ENCODE results near the gene PRKN.

The PRKN gene

GRCh38 chr6:162727322-162728182, at the start of gene PRKN, which contains the start of gene PACRG:
TSS of gene PRKN (minus strand) at chr6:162727766.
TSS of gene PACRG (plus strand) at chr6:162727974.
- peak; percentile 97 for DNase-seq

DNA sequence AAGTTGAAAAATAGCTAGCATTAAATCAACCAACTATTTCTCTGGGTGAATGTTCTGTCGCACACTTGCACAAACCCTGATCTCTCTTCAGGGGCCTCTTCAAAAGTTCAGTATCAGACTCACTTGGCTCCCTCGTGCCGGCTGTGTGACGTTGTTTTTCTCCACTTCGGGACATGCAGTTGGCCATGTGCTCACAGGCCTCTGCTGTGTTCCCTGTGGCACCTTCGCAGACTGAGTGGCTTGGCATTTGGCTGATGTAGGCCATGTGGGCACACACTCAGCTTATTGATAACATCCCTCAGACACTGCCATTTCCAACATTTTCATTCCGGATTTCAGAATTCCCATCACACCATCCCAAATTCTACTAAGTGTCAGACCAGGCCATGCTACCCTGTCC, 49.5 kb upstream of the PRKN start:
- no peak for DNase-seq

GRCh38 chr6:162773996-162774395, 46.4 kb upstream of the PRKN start:
- DNase-seq = no peak

DNA sequence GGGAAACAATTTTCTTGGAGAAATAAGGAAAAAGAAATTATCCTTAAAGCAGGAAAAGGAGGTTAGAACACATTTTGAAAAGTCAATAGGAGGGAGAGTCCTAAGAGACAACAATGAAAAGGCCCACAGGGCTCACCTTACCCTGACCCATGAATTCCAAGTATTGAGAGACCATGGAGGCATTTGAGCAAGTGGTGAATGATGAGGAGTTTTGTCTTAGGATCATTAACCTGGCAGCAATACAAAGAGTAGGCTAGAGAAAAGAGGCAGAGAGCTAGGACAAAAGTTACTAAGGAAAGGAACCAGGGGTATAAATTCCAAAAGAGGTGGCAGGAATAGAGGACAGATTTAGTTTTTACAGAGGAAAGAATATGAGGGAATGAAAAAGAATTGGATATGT, 44.9 kb upstream of the PRKN start:
- DNase-seq = no peak

DNA sequence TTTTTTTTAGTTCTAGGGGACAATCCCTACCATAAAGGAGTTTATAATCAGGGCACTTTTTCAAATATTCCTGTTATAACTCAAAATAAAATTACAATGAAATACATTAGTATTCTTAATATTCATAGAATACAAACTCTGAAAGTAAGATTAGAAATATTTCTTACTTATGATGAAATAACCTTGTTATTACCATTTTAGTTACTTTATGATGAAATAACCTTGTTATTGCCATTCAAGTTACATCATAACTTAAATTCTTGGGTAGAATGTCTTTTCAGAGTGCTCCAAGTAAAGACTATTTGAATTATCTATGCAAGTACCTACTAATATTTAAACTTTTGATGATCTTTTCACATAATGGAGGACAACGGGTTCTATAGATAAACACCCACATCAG, 43.4 kb upstream of the PRKN start:
- no peak for DNase-seq

- DNase-seq = no peak
These were observed 42.6 kb upstream of the PRKN start for GRCh38 chr6:162770136-162770535.

DNA sequence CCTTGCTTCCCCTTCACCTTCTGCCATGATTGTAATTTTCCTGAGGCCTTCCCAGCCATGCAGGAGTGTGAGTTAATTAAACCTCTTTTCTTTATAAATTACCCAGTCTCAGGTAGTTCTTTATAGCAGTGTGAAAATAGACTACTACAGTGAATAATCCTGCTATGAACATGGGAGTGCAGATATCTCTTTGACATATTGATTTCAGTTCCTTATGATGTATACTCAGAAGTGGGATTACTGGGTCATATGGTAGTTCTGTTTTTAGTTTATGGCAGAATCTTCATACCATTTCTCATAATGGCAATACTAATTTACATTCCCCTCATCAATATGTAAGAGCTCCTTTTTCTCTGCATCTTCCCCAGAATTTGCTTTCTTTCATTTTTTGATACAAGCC, 26.2 kb upstream of the PRKN start:
- DNase-seq = no peak

GRCh38 chr6:162751211-162751859, 23.8 kb upstream of the PRKN start:
- no peak for DNase-seq

DNA sequence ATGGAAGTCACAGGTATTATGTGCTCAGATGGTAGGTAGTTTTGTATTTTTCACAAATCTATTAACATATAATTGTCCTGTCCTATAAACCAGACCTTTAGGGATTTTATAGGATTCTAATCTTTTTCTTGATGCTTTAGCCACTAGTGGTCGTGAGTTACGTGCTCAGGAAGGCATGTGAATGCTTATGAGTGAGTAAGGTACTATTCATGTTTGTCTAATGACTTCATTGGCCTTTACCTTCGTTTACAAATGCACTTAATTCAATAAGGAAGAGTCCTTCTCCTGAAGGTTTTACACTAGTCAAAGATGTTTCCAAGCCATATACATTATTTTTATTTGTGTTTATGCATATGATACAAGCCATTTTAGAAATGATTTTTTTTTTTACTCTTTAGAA, 23.2 kb upstream of the PRKN start:
- DNase-seq = no peak

DNA sequence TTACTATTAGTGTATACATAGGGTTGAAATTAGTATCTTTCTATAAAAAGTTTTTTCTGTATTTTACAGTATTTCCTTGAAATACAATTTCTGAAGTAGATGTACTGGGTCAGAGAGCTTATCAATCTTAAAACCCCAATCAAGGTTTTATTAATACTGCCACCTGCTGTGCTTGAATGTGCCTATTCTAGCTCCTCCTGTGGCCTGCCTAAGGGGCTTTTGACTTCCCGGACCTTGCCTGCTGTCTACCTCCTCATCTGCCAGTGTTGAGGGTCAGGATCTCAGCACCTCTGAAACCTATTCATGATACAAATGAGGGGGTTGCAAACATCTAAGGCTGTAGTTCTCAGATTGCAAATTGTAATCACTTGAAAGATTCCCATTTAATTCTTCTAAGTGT, 9.4 kb upstream of the PRKN start:
- no peak for DNase-seq

DNA sequence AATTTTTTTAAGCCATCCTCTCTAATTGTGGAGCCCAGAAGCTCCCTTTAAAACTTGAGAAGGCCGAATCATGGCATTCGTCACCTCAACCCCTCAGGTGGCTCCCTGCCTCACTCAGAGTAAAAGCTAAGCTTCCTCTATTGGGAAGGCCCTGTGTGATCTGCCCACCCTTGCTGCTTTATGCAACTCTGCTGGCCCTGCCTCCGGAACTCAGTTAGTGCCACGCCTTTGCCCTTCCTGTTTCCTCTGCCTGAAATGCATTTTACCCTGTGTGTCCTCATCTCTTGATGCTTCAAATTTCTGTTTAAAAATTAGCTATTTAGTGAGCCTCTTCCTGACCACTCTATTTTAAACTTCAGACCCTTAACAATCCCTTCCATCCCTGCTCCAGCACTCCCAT, 5.9 kb upstream of the PRKN start:
- DNase-seq = no peak

GRCh38 chr6:162730502-162730901, 2.9 kb upstream of the PRKN start:
- no peak for DNase-seq

DNA sequence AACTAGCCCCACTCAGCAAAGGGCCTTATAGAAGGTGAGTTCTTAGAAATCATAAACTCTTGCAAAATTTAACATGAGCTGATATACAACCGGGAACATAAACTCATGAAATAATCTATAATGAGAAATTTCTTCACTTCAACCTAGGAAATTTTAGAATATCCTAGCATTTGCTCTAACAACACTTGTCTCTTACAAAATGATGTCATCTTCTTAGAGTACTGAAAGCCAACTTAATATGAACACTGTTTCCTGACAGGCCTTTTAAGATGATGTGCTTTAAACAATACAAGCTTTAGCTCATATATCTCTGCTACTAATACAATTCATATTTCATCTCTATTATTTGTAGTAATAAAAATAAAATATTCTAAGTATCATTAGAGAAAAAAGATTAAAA, 1.1 kb upstream of the PRKN start:
- no peak for DNase-seq

DNA sequence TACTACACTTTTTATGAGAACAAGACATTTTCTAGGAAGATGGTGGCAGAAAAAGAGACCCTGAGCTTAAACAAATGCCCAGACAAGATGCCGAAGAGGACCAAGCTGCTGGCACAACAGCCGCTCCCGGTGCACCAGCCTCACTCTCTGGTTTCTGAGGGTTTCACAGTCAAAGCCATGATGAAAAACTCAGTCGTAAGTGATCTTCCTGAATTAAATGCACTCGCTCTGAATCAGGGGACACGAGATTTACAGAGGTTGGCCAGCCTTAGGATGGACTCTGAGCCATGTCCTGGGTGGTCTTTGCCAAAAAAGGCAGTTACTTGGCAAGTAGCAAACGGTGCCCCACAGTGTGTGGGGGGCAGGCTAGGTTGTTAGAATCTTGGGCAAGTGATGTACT, 631 bp upstream of the PRKN start:
- no peak for DNase-seq

- no peak for DNase-seq
These were observed 632 bp downstream of the PRKN start for GRCh38 chr6:162726947-162727321.

- no peak for DNase-seq
These were observed 4.9 kb downstream of the PRKN start for GRCh38 chr6:162722633-162723032.

DNA sequence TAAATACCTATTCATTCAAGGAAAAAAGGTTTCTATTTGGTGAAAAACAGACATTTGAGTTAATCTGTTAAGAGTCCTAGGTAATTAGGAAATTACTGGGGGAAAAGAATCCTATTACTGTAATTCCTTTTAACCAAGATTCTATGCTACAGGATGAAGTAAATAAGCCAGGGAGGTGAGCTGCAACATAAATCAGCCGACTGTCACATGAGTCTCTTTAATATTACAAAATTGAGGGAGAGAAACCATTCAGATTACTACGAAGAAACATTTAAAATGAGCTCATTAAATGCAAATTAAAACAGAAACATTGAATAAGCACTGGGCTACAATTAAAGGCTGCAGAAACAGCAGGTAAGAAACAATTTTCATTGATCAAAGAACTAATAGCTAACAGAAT, 5.3 kb downstream of the PRKN start:
- DNase-seq = no peak

GRCh38 chr6:162721404-162721687, 6.2 kb downstream of the PRKN start:
- DNase-seq = no peak

DNA sequence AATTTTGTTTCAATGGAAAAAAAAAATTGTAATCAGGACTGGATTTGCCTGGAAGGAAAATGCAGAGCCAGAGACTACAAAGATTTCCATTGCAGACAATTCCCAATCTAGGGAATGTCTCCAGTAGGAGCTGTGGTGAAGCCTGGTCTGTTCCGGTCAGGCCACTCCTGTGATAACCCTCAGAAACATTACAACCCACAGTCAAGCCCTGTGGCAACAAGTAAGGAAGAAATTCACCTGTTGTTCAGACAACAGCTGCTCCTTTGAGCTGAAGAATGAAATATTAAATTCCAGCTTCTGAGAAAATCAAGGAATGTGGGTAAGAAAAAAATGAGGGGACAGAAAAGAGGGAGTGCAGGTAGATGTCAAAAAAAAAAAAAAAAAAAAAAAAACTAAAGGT, 8.0 kb downstream of the PRKN start:
- no peak for DNase-seq

GRCh38 chr6:162715601-162716000, 12.0 kb downstream of the PRKN start:
- DNase-seq = no peak

- no peak for DNase-seq
These were observed 13.4 kb downstream of the PRKN start for GRCh38 chr6:162713974-162714780.

GRCh38 chr6:162712694-162713093, 14.9 kb downstream of the PRKN start:
- no peak for DNase-seq

DNA sequence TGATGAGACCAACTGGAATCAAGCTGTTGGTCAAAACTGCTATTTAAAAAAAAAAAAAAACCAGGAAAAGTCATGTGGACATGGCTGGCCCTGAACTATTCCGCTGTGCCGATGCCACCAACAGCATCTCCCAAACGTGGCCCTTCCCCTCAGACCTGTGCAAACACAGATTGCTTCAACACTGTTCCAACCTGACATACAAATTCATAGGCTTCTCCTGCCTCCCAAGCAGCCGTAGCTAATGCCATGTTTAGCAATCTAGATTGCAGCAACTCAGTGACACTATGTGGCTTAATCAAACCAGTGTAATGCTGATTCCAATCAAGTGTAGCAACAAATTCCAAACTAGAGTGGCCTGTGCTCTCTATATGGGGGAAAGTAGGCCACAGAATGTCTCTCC, 16.2 kb downstream of the PRKN start:
- DNase-seq = no peak

DNA sequence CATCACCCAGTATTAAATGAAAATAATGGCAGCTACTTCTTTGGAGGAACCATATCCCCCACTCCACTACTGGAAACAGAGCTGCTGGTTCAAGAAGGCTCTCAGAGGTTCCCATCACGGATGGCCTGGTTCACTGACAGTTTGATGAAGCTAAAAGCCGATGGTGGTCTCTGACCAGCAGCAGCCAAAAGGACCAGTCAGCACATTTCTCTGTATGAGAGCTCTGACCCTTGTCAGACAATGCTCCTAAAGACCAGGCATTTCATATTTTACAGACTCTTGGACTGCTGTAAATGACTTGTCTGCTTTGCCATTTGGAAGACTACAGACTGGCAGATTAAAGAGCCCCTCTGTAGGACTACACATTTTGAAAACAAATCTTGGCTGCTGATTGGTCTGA, 16.6 kb downstream of the PRKN start:
- DNase-seq = no peak
